Stimulated activated naive CD4-positive, alpha-beta T cell (primary cell): Measurements from ENCODE around the gene FBN1.

Experiments used
- DNase-seq, 6 experiments: peaks; one replicate each; lab custom pipeline; 2025; lab: John Stamatoyannopoulos, UW

The FBN1 gene

GRCh38 chr15:48366584-48367312, 278.8 kb downstream of the FBN1 start:
- no peak for DNase-seq

- DNase-seq, result no peak
Observed at GRCh38 chr15:48365575-48365974, 279.9 kb downstream of the FBN1 start.

- DNase-seq, result no peak
Observed at GRCh38 chr15:48363474-48363873, 282.0 kb downstream of the FBN1 start.

GRCh38 chr15:48361685-48362084, 283.8 kb downstream of the FBN1 start:
- DNase-seq, result no peak

- no peak for DNase-seq
Observed at GRCh38 chr15:48360841-48361240, 284.7 kb downstream of the FBN1 start.
